ENCODE measurements around the gene DHRS7C. TPM values are rescaled to one million over a fixed set of nuclear protein-coding genes. Genes with fewer than 3 reads are reported as not detected.

DHRS7C gene
- total RNA-seq, 6 experiments from 2014 or later: not detected

GRCh38 chr17:9801505-9801904 lies 10.1 kb upstream of the DHRS7C start:
- Mint-ChIP-seq H3K27ac (no peak overlapping the region), H3K4me1 (ENCODE audit: low read depth) (no peaks in the 10 kb centered on the region; the same call in 1 of the 2 replicates), H3K9me3 (peaks cover 23% of the 10 kb centered on the region), H3K27me3 (ENCODE audit: insufficient read depth) (peaks cover 21% of the 10 kb centered on the region), H3K36me3 (ENCODE audit: low read depth) (no peaks in the 10 kb centered on the region), H3K4me3 (no peak overlapping the region)
- no peak for DNase-seq
- TF ChIP-seq CTCF (IDR thresholded peaks at IDR 0.05): no peak

GRCh38 chr17:9798724-9799123 lies 7.3 kb upstream of the DHRS7C start:
- Mint-ChIP-seq H3K9me3 (peaks cover 13% of the 10 kb centered on the region), H3K27me3 (ENCODE audit: insufficient read depth) (peaks cover 13% of the 10 kb centered on the region), H3K36me3 (ENCODE audit: low read depth) (no peaks in the 10 kb centered on the region), H3K4me1 (ENCODE audit: low read depth) (no peaks in the 10 kb centered on the region; the same call in 1 of the 2 replicates), H3K27ac (no peak overlapping the region), H3K4me3 (no peak overlapping the region)
- no peak for TF ChIP-seq CTCF (IDR thresholded peaks at IDR 0.05)
- DNase-seq: no peak

GRCh38 chr17:9798008-9798407 lies 6.6 kb upstream of the DHRS7C start:
- no peak for DNase-seq

GRCh38 chr17:9792181-9792840 lies 919 bp upstream of the DHRS7C start:
- H3K27ac Mint-ChIP-seq: no peak overlapping the region
- TF ChIP-seq CTCF (IDR thresholded peaks at IDR 0.05): no peak
- H3K9me3 Mint-ChIP-seq: peaks cover 6% of the 10 kb centered on the region; the same call in 1 of the 2 replicates
- DNase-seq: no peak
- H3K4me1 Mint-ChIP-seq (ENCODE audit: low read depth): no peaks in the 10 kb centered on the region
- no peaks in the 10 kb centered on the region for H3K36me3 Mint-ChIP-seq (ENCODE audit: low read depth)
- H3K4me3 Mint-ChIP-seq: no peak overlapping the region
- peaks cover 2% of the 10 kb centered on the region; the same call in 1 of the 2 replicates for H3K27me3 Mint-ChIP-seq (ENCODE audit: insufficient read depth)

More at GRCh38 chr17:9798008-9798407, 6.6 kb upstream of the DHRS7C start:
- H3K27me3 Mint-ChIP-seq (ENCODE audit: insufficient read depth): peaks cover 13% of the 10 kb centered on the region
- no peaks in the 10 kb centered on the region for H3K36me3 Mint-ChIP-seq (ENCODE audit: low read depth)
- TF ChIP-seq CTCF (IDR thresholded peaks at IDR 0.05): no peak
- H3K4me1 Mint-ChIP-seq (ENCODE audit: low read depth): no peaks in the 10 kb centered on the region; the same call in 1 of the 2 replicates
- no peak overlapping the region for H3K4me3 Mint-ChIP-seq
- H3K9me3 Mint-ChIP-seq: peaks cover 11% of the 10 kb centered on the region
- no peak overlapping the region for H3K27ac Mint-ChIP-seq

- Mint-ChIP-seq H3K4me1 (ENCODE audit: low read depth) (no peaks in the 10 kb centered on the region), H3K27me3 (ENCODE audit: insufficient read depth) (peaks cover 2% of the 10 kb centered on the region; the same call in 1 of the 2 replicates), H3K36me3 (ENCODE audit: low read depth) (no peaks in the 10 kb centered on the region), H3K4me3 (no peak overlapping the region), H3K9me3 (peaks cover 6% of the 10 kb centered on the region; the same call in 1 of the 2 replicates), H3K27ac (no peak overlapping the region)
- no peak for DNase-seq
- TF ChIP-seq CTCF (IDR thresholded peaks at IDR 0.05): no peak
Measured at GRCh38 chr17:9790316-9790715, 1.1 kb downstream of the DHRS7C start.
